DND-41 (cell line): ENCODE results near the gene RTN4RL1.

Experiments used
- CTCF ChIP-seq: IDR thresholded peaks from 2 replicates; pipeline ENCODE4 v1.5.1; 2012; ENCODE audit warnings: borderline replicate concordance, low read length, moderate library complexity, mild to moderate bottlenecking; ENCODE audit not compliant: poor library complexity, severe bottlenecking; ENCODE audit errors: extremely low read depth
- EZH2 ChIP-seq: IDR thresholded peaks from 3 replicates; pipeline ENCODE4 v1.6.1; 2012; ENCODE audit warnings: borderline replicate concordance, low read depth, mild to moderate bottlenecking, moderate library complexity, low read length, inconsistent platforms; ENCODE audit not compliant: severe bottlenecking

GRCh38 chr17:1960545-1960912 lies 64.6 kb downstream of the RTN4RL1 start:
- TF ChIP-seq CTCF (no peak), EZH2 (no peak)
